Type B pancreatic cell (in vitro differentiated cells): ENCODE results near the gene TSLP. TPM values are rescaled to one million over a fixed set of nuclear protein-coding genes. Genes with fewer than 3 reads are reported as not detected.

Experiments
- DNase-seq: peaks from one replicate; pipeline ENCODE4 v3.0.0; 2021; ENCODE audit warnings: mixed read lengths; ENCODE audit not compliant: unreplicated experiment; ENCODE audit errors: extremely low spot score
- H3K27ac Mint-ChIP-seq: 2 replicates; pipeline ENCODE4 v1.8.0; 2021; ENCODE audit warnings: mild to moderate bottlenecking, mixed read lengths
- H3K27me3 Mint-ChIP-seq: 2 replicates; pipeline ENCODE4 v1.8.0; 2021; ENCODE audit warnings: mixed read lengths
- H3K36me3 Mint-ChIP-seq: 2 replicates; pipeline ENCODE4 v1.8.0; 2021; ENCODE audit warnings: mixed read lengths
- H3K4me1 Mint-ChIP-seq: one replicate; pipeline ENCODE4 v1.8.0; 2021; ENCODE audit warnings: mixed read lengths; ENCODE audit not compliant: unreplicated experiment
- H3K4me3 Mint-ChIP-seq: 2 replicates; pipeline ENCODE4 v1.8.0; 2021; ENCODE audit warnings: mild to moderate bottlenecking, mixed read lengths
- H3K9me3 Mint-ChIP-seq: 2 replicates; pipeline ENCODE4 v1.8.0; 2021; ENCODE audit warnings: mixed read lengths
- CTCF ChIP-seq: fragments of 200-600 bp; sonication (generic); conservative IDR thresholded peaks from 2 replicates; pipeline ENCODE4 v1.5.0; 2021; ENCODE audit warnings: antibody characterized with exemption, mild to moderate bottlenecking
- total RNA-seq: library from RNA; stranded (reverse); gene quantifications from 2 replicates; pipeline ENCODE4 v1.2.1, GENCODE V29; 2021; ENCODE audit warnings: low replicate concordance

TSLP gene
- total RNA-seq, 1 donor from 2014 or later, result not detected

- no peaks in the 10 kb centered on the region for H3K36me3 Mint-ChIP-seq
- TF ChIP-seq CTCF, result no peak
- H3K27me3 Mint-ChIP-seq, result peaks cover 99% of the 10 kb centered on the region
Observed at GRCh38 chr5:111069839-111070238, 1.7 kb upstream of the TSLP start.

GRCh38 chr5:111070272-111071134, 1.0 kb upstream of the TSLP start:
- no peaks in the 10 kb centered on the region for H3K9me3 Mint-ChIP-seq
- H3K36me3 Mint-ChIP-seq, result no peaks in the 10 kb centered on the region
- no peak for TF ChIP-seq CTCF
- H3K27ac Mint-ChIP-seq, result no peak overlapping the region
- DNase-seq, result no peak
- peak overlapping the region; percentile 80 for H3K4me3 Mint-ChIP-seq
- peaks cover 5% of the 10 kb centered on the region for H3K4me1 Mint-ChIP-seq
- peaks cover 99% of the 10 kb centered on the region for H3K27me3 Mint-ChIP-seq

More at GRCh38 chr5:111069839-111070238, 1.7 kb upstream of the TSLP start:
- Mint-ChIP-seq H3K9me3 (no peaks in the 10 kb centered on the region), H3K4me1 (peaks cover 5% of the 10 kb centered on the region), H3K4me3 (peak overlapping the region; percentile 34), H3K27ac (no peak overlapping the region)
- no peak for DNase-seq

GRCh38 chr5:111072949-111073682, 1.6 kb downstream of the TSLP start:
- Mint-ChIP-seq H3K36me3 (no peaks in the 10 kb centered on the region), H3K27me3 (peaks cover 93% of the 10 kb centered on the region), H3K27ac (peak overlapping the region; percentile 5), H3K9me3 (no peaks in the 10 kb centered on the region), H3K4me1 (peaks cover 5% of the 10 kb centered on the region), H3K4me3 (peak overlapping the region; percentile 92)
- TF ChIP-seq CTCF, result no peak
- DNase-seq, result no peak

- TF ChIP-seq CTCF, result no peak
- H3K4me1 Mint-ChIP-seq, result peaks cover 5% of the 10 kb centered on the region
- DNase-seq, result no peak
- no peaks in the 10 kb centered on the region for H3K36me3 Mint-ChIP-seq
- peak overlapping the region; percentile 92 for H3K4me3 Mint-ChIP-seq
- peaks cover 89% of the 10 kb centered on the region for H3K27me3 Mint-ChIP-seq
- no peaks in the 10 kb centered on the region for H3K9me3 Mint-ChIP-seq
- H3K27ac Mint-ChIP-seq, result no peak overlapping the region
Observed at GRCh38 chr5:111074244-111074643, 2.7 kb downstream of the TSLP start.

GRCh38 chr5:111075520-111075919, 4.0 kb downstream of the TSLP start:
- no peaks in the 10 kb centered on the region for H3K9me3 Mint-ChIP-seq
- H3K27ac Mint-ChIP-seq, result no peak overlapping the region
- H3K36me3 Mint-ChIP-seq, result no peaks in the 10 kb centered on the region
- peaks cover 5% of the 10 kb centered on the region for H3K4me1 Mint-ChIP-seq
- peaks cover 86% of the 10 kb centered on the region for H3K27me3 Mint-ChIP-seq
- H3K4me3 Mint-ChIP-seq, result no peak overlapping the region
- no peak for DNase-seq
- TF ChIP-seq CTCF, result no peak
